VCaP (cell line): Measurements from ENCODE around the gene BDKRB2.

Experiments used
- H3K27ac ChIP-seq: fragments of 450-650 bp; 2 replicates; pipeline ENCODE4 v1.5.1; 2017
- CTCF ChIP-seq: fragments of 450-650 bp; conservative IDR thresholded peaks from 2 replicates; pipeline ENCODE4 v1.5.1; 2017; ENCODE audit warnings: mild to moderate bottlenecking, moderate library complexity

Gene BDKRB2

GRCh38 chr14:96274543-96274942 lies 69.9 kb downstream of the BDKRB2 start:
- no peak for TF ChIP-seq CTCF
- H3K27ac ChIP-seq: no peak overlapping the region

GRCh38 chr14:96275177-96276112 lies 70.8 kb downstream of the BDKRB2 start:
- H3K27ac ChIP-seq: no peak overlapping the region
- peak; percentile 96 for TF ChIP-seq CTCF

GRCh38 chr14:96277890-96278289 lies 73.3 kb downstream of the BDKRB2 start:
- no peak for TF ChIP-seq CTCF
- H3K27ac ChIP-seq: no peak overlapping the region

- TF ChIP-seq CTCF: no peak
- no peak overlapping the region for H3K27ac ChIP-seq
Observed at GRCh38 chr14:96279564-96279963, 74.9 kb downstream of the BDKRB2 start.

- TF ChIP-seq CTCF: no peak
- H3K27ac ChIP-seq: no peak overlapping the region
Observed at GRCh38 chr14:96280104-96280503, 75.5 kb downstream of the BDKRB2 start.

- peak; percentile 41 for TF ChIP-seq CTCF
Observed at GRCh38 chr14:96281486-96281885, 76.8 kb downstream of the BDKRB2 start.

GRCh38 chr14:96284008-96284407 lies 79.4 kb downstream of the BDKRB2 start:
- no peak for TF ChIP-seq CTCF
- H3K27ac ChIP-seq: no peak overlapping the region

More at GRCh38 chr14:96281486-96281885, 76.8 kb downstream of the BDKRB2 start:
- H3K27ac ChIP-seq: no peak overlapping the region
